SU-DHL-6 (cell line): ENCODE results near the gene KLHDC7B.

Experiments used
- H2AFZ ChIP-seq: fragments of 200-600 bp; sonication (generic); 2 replicates; pipeline ENCODE4 v1.6.1; 2014; ENCODE audit warnings: low read depth, mild to moderate bottlenecking, moderate library complexity, mixed read lengths, antibody characterized with exemption, low read length; ENCODE audit not compliant: severe bottlenecking
- H3F3A ChIP-seq: fragments of 200-600 bp; shearing (Covaris generic); 2 replicates; pipeline ENCODE4 v1.6.0; 2016; ENCODE audit warnings: antibody characterized with exemption, mild to moderate bottlenecking; ENCODE audit not compliant: insufficient read depth
- H3K27ac ChIP-seq: fragments of 200-600 bp; sonication (generic); 2 replicates; pipeline ENCODE4 v1.5.1; 2016; ENCODE audit warnings: low read depth, mild to moderate bottlenecking, low read length, moderate library complexity, mixed read lengths
- H3K27me3 ChIP-seq: fragments of 200-600 bp; sonication (generic), shearing (Covaris generic); 2 replicates; pipeline ENCODE4 v1.6.0; 2014; ENCODE audit warnings: mild to moderate bottlenecking, low read length
- H3K36me3 ChIP-seq: fragments of 200-600 bp; sonication (generic); 2 replicates; pipeline ENCODE4 v1.6.1; 2014; ENCODE audit warnings: mild to moderate bottlenecking, low read length, mixed read lengths
- H3K4me2 ChIP-seq: fragments of 300-600, 200-600 bp; shearing (Covaris generic), sonication (generic); 2 replicates; pipeline ENCODE4 v1.6.0; 2014; ENCODE audit warnings: low read length, low read depth, mild to moderate bottlenecking; ENCODE audit not compliant: poor library complexity, severe bottlenecking
- H3K4me3 ChIP-seq: fragments of 200-600 bp; sonication (generic); 2 replicates; pipeline ENCODE4 v1.5.1; 2014; ENCODE audit warnings: antibody characterized with exemption, low read length, mild to moderate bottlenecking, mixed read lengths; ENCODE audit not compliant: insufficient read depth, poor library complexity, severe bottlenecking
- H3K79me2 ChIP-seq: fragments of 200-600 bp; sonication (generic); 2 replicates; pipeline ENCODE4 v1.6.1; 2014; ENCODE audit warnings: mild to moderate bottlenecking, low read length, moderate library complexity; ENCODE audit not compliant: insufficient read depth
- H3K9ac ChIP-seq: fragments of 200-600 bp; sonication (generic); 2 replicates; pipeline ENCODE4 v1.7.0; 2014; ENCODE audit warnings: mild to moderate bottlenecking, low read length
- H3K9me2 ChIP-seq: fragments of 200-600 bp; sonication (generic); replicated peaks from 2 replicates; pipeline ENCODE4 v1.6.1; 2014; ENCODE audit warnings: low read length; ENCODE audit not compliant: insufficient read depth
- H3K9me3 ChIP-seq: fragments of 200-600 bp; sonication (generic); 2 replicates; pipeline ENCODE4 v1.6.1; 2014; ENCODE audit warnings: low read length, mixed read lengths; ENCODE audit not compliant: insufficient read depth
- H4K20me1 ChIP-seq: fragments of 200-600 bp; sonication (generic); 2 replicates; pipeline ENCODE4 v1.6.1; 2014; ENCODE audit warnings: low read depth, mild to moderate bottlenecking, antibody characterized with exemption, low read length, moderate library complexity, mixed read lengths
- EZH2phosphoT487 ChIP-seq: fragments of 200-600 bp; sonication (generic), shearing (Covaris generic); conservative IDR thresholded peaks from 2 replicates; pipeline ENCODE4 v1.6.1; 2018; ENCODE audit warnings: mild to moderate bottlenecking, antibody characterized with exemption, low read length, moderate library complexity, mixed read lengths
- TF ChIP-seq, protein P1 (sequence below): fragments of 200-600 bp; sonication (generic); IDR thresholded peaks from one replicate; pipeline ENCODE4 v1.5.1; 2017; ENCODE audit warnings: antibody characterized with exemption, mild to moderate bottlenecking, low read length, moderate library complexity; ENCODE audit not compliant: insufficient read depth, poor library complexity, severe bottlenecking

The KLHDC7B gene

DNA sequence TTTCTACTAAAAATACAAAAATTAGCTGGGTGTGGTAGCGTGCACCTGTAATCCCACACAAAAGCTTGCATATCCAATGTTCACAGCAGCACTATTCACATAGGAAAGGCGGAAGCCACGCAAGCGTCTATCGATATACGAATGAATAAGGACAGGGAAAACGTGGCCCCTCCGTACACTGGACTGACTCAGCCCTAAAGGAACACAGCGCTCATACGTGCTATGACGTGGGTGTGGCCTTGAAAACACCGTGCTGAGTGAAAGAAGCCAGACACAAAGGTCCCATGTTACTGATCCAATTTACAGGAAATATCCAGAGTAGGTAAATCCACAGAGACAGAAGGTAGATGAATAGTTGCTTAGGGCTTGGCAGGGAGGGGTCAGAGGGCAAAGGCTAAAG, 45.2 kb upstream of the KLHDC7B start:
- Histone ChIP-seq H3K9me3 (no peaks in the 10 kb centered on the region), H3K79me2 (no peaks in the 10 kb centered on the region), H3K27me3 (no peaks in the 10 kb centered on the region), H2AFZ (no peak overlapping the region), H3F3A (no peaks in the 10 kb centered on the region), H3K9me2 (no peaks in the 10 kb centered on the region), H3K27ac (no peak overlapping the region), H3K4me2 (no peak overlapping the region), H4K20me1 (no peaks in the 10 kb centered on the region), H3K9ac (no peak overlapping the region), H3K4me3 (no peak overlapping the region), H3K36me3 (no peaks in the 10 kb centered on the region)
- TF ChIP-seq EZH2phosphoT487 = no peak
- TF ChIP-seq, protein P1, sequence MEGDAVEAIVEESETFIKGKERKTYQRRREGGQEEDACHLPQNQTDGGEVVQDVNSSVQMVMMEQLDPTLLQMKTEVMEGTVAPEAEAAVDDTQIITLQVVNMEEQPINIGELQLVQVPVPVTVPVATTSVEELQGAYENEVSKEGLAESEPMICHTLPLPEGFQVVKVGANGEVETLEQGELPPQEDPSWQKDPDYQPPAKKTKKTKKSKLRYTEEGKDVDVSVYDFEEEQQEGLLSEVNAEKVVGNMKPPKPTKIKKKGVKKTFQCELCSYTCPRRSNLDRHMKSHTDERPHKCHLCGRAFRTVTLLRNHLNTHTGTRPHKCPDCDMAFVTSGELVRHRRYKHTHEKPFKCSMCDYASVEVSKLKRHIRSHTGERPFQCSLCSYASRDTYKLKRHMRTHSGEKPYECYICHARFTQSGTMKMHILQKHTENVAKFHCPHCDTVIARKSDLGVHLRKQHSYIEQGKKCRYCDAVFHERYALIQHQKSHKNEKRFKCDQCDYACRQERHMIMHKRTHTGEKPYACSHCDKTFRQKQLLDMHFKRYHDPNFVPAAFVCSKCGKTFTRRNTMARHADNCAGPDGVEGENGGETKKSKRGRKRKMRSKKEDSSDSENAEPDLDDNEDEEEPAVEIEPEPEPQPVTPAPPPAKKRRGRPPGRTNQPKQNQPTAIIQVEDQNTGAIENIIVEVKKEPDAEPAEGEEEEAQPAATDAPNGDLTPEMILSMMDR = no peak

DNA sequence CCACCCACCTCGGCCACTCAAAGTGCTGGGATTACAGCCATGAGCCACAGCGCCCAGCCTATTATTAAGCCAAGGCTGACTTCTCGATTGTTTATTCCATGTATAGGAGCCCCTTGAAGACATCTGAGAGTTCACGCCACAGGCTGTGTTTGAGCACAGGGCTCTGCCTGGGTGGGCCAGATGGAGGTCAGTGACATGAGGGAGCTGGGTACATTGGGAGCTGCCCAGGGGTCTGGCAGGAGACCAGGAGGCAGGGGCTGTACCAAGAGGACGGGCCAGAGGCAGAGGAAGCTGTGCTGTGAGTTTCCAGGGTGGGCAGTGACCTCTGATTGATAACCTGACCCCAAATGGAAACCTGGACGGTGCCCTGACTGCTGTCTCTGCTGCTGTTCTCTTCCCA, 43.6 kb upstream of the KLHDC7B start:
- H3K9ac ChIP-seq = no peak overlapping the region
- no peak for TF ChIP-seq EZH2phosphoT487
- TF ChIP-seq, protein P1 = no peak
- H3K36me3 ChIP-seq = no peaks in the 10 kb centered on the region
- no peaks in the 10 kb centered on the region for H4K20me1 ChIP-seq
- H3K79me2 ChIP-seq = peaks cover 4% of the 10 kb centered on the region; the same call in 1 of the 2 replicates
- H3K9me2 ChIP-seq = no peaks in the 10 kb centered on the region
- no peak overlapping the region for H3K4me2 ChIP-seq
- no peaks in the 10 kb centered on the region for H3F3A ChIP-seq
- no peaks in the 10 kb centered on the region for H3K27me3 ChIP-seq
- H3K4me3 ChIP-seq = no peak overlapping the region
- H3K27ac ChIP-seq = no peak overlapping the region
- no peaks in the 10 kb centered on the region for H3K9me3 ChIP-seq
- no peak overlapping the region for H2AFZ ChIP-seq

- H3K36me3 ChIP-seq = no peaks in the 10 kb centered on the region
- H4K20me1 ChIP-seq = no peaks in the 10 kb centered on the region
- no peak overlapping the region for H3K9ac ChIP-seq
- H3K9me2 ChIP-seq = no peaks in the 10 kb centered on the region
- no peaks in the 10 kb centered on the region for H3K27me3 ChIP-seq
- no peak overlapping the region for H3K4me2 ChIP-seq
- no peaks in the 10 kb centered on the region for H3F3A ChIP-seq
- H2AFZ ChIP-seq = no peak overlapping the region
- H3K9me3 ChIP-seq = no peaks in the 10 kb centered on the region
- no peak overlapping the region for H3K4me3 ChIP-seq
- H3K27ac ChIP-seq = no peak overlapping the region
- peaks cover 6% of the 10 kb centered on the region; the same call in 1 of the 2 replicates for H3K79me2 ChIP-seq
- TF ChIP-seq, protein P1 = no peak
- TF ChIP-seq EZH2phosphoT487 = no peak
Measured at GRCh38 chr22:50502628-50503474, 42.8 kb upstream of the KLHDC7B start.
